ENCODE measurements around the gene SMYD3.

GRCh38 chr1:246220495-246221065 lies 286.5 kb downstream of the SMYD3 start:
- TF ChIP-seq CTCF (IDR thresholded peaks at IDR 0.05; ENCODE audit: poor library complexity) (no peak), EZH2phosphoT487 (IDR thresholded peaks at IDR 0.05; ENCODE audit: low read depth, severe bottlenecking, unreplicated experiment) (no peak), EZH2 (IDR thresholded peaks at IDR 0.05; ENCODE audit: borderline replicate concordance) (no peak)

All from hepatocyte (in vitro differentiated cells).